Endothelial cell of umbilical vein (primary cell): ENCODE results near the gene CEP85. TPM values are rescaled to one million over a fixed set of nuclear protein-coding genes. Genes with fewer than 3 reads are reported as not detected.
A peak's percentile ranks its signal among the peaks of the same experiment; 100 is the strongest.

Experiments used
- BruUV-seq: library from RNA; stranded (reverse); fragments of 400-500 nt; replicated peaks from 2 replicates; lab custom pipeline; 2021; lab: Mats Ljungman, UMichigan
- CTCF ChIA-PET: fragments of 300-600, 350-600 bp; sonication (Branson Sonifier 250); formaldehyde crosslinking; loops from one replicate; lab custom pipeline; 2021; ENCODE audit warnings: antibody characterized with exemption, inconsistent platforms; lab: Charles Lee
- POLR2A ChIA-PET: fragments of 300-600, 350-600 bp; sonication (Branson Sonifier 250); formaldehyde crosslinking; loops from one replicate; lab custom pipeline; 2021; ENCODE audit warnings: antibody characterized with exemption, inconsistent platforms; lab: Charles Lee
- DNase-seq: peaks from one replicate; pipeline ENCODE4 v3.0.0-alpha.2; 2011; ENCODE audit warnings: low read depth, low spot score
- FAIRE-seq: peaks from 2 replicates; lab custom pipeline; 2011; peaks lifted over from hg19 to GRCh38; lab: Jason Lieb, UNC
- H2AFZ ChIP-seq: 2 replicates; pipeline ENCODE4 v1.6.0; 2012; ENCODE audit warnings: low read depth, low read length, control low read depth, inconsistent platforms
- H3K27ac ChIP-seq: 2 replicates; pipeline ENCODE4 v1.5.1; 2011; ENCODE audit warnings: low read depth, mild to moderate bottlenecking, control low read depth, low read length, moderate library complexity; ENCODE audit not compliant: insufficient read depth
- H3K27me3 ChIP-seq, 2 experiments: 2 replicates each; pipeline versions ENCODE4 v1.6.0 to v1.6.1; 2011; ENCODE audit warnings: low read length in 2 of 2, mixed read lengths in 1 of 2; ENCODE audit not compliant: control insufficient read depth in 2 of 2, insufficient read depth in 2 of 2
- H3K36me3 ChIP-seq, 2 experiments: 2 replicates in 1 of 2; 3 replicates in 1 of 2; pipeline ENCODE4 v1.5.1; 2011; ENCODE audit warnings: low read length in 2 of 2, mild to moderate bottlenecking in 1 of 2, moderate library complexity in 1 of 2; ENCODE audit not compliant: control insufficient read depth in 2 of 2, insufficient read depth in 2 of 2; ENCODE audit errors: extremely low read depth in 1 of 2
- H3K4me1 ChIP-seq: 3 replicates; pipeline ENCODE4 v1.5.1; 2011; ENCODE audit warnings: mild to moderate bottlenecking, low read length; ENCODE audit not compliant: control insufficient read depth, insufficient read depth; ENCODE audit errors: extremely low read depth
- H3K4me2 ChIP-seq: 2 replicates; pipeline ENCODE4 v1.6.1; 2011; ENCODE audit warnings: low read length, control low read depth, mixed read lengths; ENCODE audit not compliant: insufficient read depth
- H3K4me3 ChIP-seq, 3 experiments: fragments of 200-600 bp in 1 of 3; sonication (generic), shearing (Covaris generic) in 1 of 3; replicated peaks in 1 of 3; 2 replicates each; pipeline ENCODE4 v1.5.1; 2011 to 2016; ENCODE audit warnings: control low read depth in 3 of 3, low read length in 3 of 3, mild to moderate bottlenecking in 2 of 3, inconsistent platforms in 1 of 3, low read depth in 1 of 3, moderate library complexity in 1 of 3; ENCODE audit not compliant: insufficient read depth in 1 of 3
- H3K79me2 ChIP-seq: 2 replicates; pipeline ENCODE4 v1.6.0; 2012; ENCODE audit warnings: low read length, inconsistent platforms; ENCODE audit not compliant: control insufficient read depth, insufficient read depth
- H3K9ac ChIP-seq: replicated peaks from 2 replicates; pipeline ENCODE3; 2011; ENCODE audit warnings: low read length, control low read depth; ENCODE audit not compliant: insufficient read depth; ENCODE audit errors: extremely low read depth
- H3K9me1 ChIP-seq: replicated peaks from 3 replicates; pipeline ENCODE4 v1.6.0; 2011; ENCODE audit warnings: mild to moderate bottlenecking, low read length; ENCODE audit not compliant: control insufficient read depth, insufficient read depth; ENCODE audit errors: extremely low read depth
- H3K9me3 ChIP-seq: replicated peaks from 2 replicates; pipeline ENCODE4 v1.5.1; 2012; ENCODE audit warnings: low read length, inconsistent platforms; ENCODE audit not compliant: control insufficient read depth, insufficient read depth
- H4K20me1 ChIP-seq: replicated peaks from 2 replicates; pipeline ENCODE3; 2011; ENCODE audit warnings: mild to moderate bottlenecking, low read length; ENCODE audit not compliant: control insufficient read depth, insufficient read depth; ENCODE audit errors: extremely low read depth
- CTCF ChIP-seq, 2 donors: IDR thresholded peaks; 1 replicate in 1 of 2; 2 replicates in 1 of 2; pipeline ENCODE4 v1.5.1; 2011; ENCODE audit warnings: low read length in 2 of 2, mild to moderate bottlenecking in 2 of 2, moderate library complexity in 2 of 2, control low read depth in 1 of 2, inconsistent platforms in 1 of 2, low read depth in 1 of 2; ENCODE audit not compliant: insufficient read depth in 1 of 2; ENCODE audit errors: extremely low read depth in 1 of 2
- EZH2 ChIP-seq: IDR thresholded peaks from 2 replicates; pipeline ENCODE4 v1.6.1; 2012; ENCODE audit warnings: borderline replicate concordance, low read depth, mild to moderate bottlenecking, moderate library complexity, low read length, inconsistent platforms; ENCODE audit not compliant: severe bottlenecking
- FOS ChIP-seq: IDR thresholded peaks from 2 replicates; pipeline ENCODE4 v1.6.1; 2011; ENCODE audit warnings: mild to moderate bottlenecking, low read length, moderate library complexity, borderline replicate concordance; ENCODE audit not compliant: insufficient read depth
- GATA2 ChIP-seq: IDR thresholded peaks from 2 replicates; pipeline ENCODE4 v1.7.0; 2011; ENCODE audit warnings: low read depth, mild to moderate bottlenecking, moderate library complexity, mixed read lengths, low read length; ENCODE audit not compliant: insufficient read length, insufficient read depth
- JUN ChIP-seq: IDR thresholded peaks from 2 replicates; pipeline ENCODE4 v1.6.1; 2011; ENCODE audit warnings: borderline replicate concordance, low read depth; ENCODE audit not compliant: insufficient read length, insufficient read depth
- MAX ChIP-seq: IDR thresholded peaks from 2 replicates; pipeline ENCODE4 v1.6.1; 2011; ENCODE audit not compliant: insufficient read depth, insufficient read length
- MYC ChIP-seq: IDR thresholded peaks from one replicate; pipeline ENCODE4 v1.6.1; 2011; ENCODE audit warnings: mild to moderate bottlenecking, low read depth, low read length
- POLR2A ChIP-seq: IDR thresholded peaks from 2 replicates; pipeline ENCODE4 v1.6.1; 2012; ENCODE audit warnings: low read depth, mild to moderate bottlenecking, control low read depth, low read length
- POLR2AphosphoS5 ChIP-seq: IDR thresholded peaks from 2 replicates; pipeline ENCODE4 v1.6.1; 2012; ENCODE audit warnings: low read depth, mild to moderate bottlenecking, control low read depth, low read length, moderate library complexity; ENCODE audit not compliant: insufficient read depth
- dilution Hi-C: fragments of 300-500 bp; cut with MboI; formaldehyde crosslinking; loops from one replicate; pipeline ENCODE4 v1.15.0; 2019; ENCODE audit warnings: low sequenced_read_pairs; ENCODE audit not compliant: extremely low pct_ligation_motif_present
- intact Hi-C: fragments of 100-400 bp; cut with micrococcal nuclease; formaldehyde crosslinking; loops from one replicate; pipeline ENCODE4 v1.10.0; 2022
- polyA plus RNA-seq, 4 experiments: library from polyadenylated mRNA; depleted of rRNA in 3 of 4; stranded (reverse) in 3 of 4; unstranded in 1 of 4; fragments of >200 nt; gene quantifications; 2 replicates each; pipeline versions ENCODE4 v1.2.1 to v1.2.3, GENCODE V29; 2011 to 2012; ENCODE audit warnings: missing spikeins in 1 of 4
- total RNA-seq: library from RNA; stranded (reverse); gene quantifications from 2 replicates; pipeline ENCODE4 v1.2.3, GENCODE V29; 2021

CEP85 gene
- total and polyA plus RNA-seq, 2 donors (not counting 3 experiments of a cell fraction or from before 2014, with no cell fraction given) = 15.2 to 17.8 TPM

- H2AFZ ChIP-seq = no peak overlapping the region
- dilution Hi-C loops = no loop called here
- CTCF ChIA-PET = interaction anchor here (2.0 kb wide), 1 partner anchor 9 kb away, joined by 8 read pairs; no protein-coding TSS in a partner anchor
Measured at GRCh38 chr1:26297791-26298124, 63.8 kb downstream of the CEP85 start.

More at GRCh38 chr1:26297791-26298124, 63.8 kb downstream of the CEP85 start:
- no peak for DNase-seq
- no peak overlapping the region for H3K4me3 ChIP-seq
- no peaks in the 10 kb centered on the region for H3K27me3 ChIP-seq
- peaks cover 4% of the 10 kb centered on the region for H3K4me1 ChIP-seq
- BruUV-seq = no TSS peak
- no peaks in the 10 kb centered on the region for H3K79me2 ChIP-seq
- POLR2A ChIA-PET = no interaction called here
- TF ChIP-seq POLR2A = no peak
- TF ChIP-seq GATA2 = no peak
- no peak for TF ChIP-seq MYC
- TF ChIP-seq EZH2 = no peak
- no peak for TF ChIP-seq FOS
- no peak for TF ChIP-seq CTCF (IDR thresholded peaks at IDR 0.05; ENCODE audit: extremely low read depth in 1 of 2, insufficient read depth in 1 of 2, low read depth in 1 of 2, low read length in 2 of 2)
- TF ChIP-seq MAX = no peak
- no peak for TF ChIP-seq JUN
- TF ChIP-seq POLR2AphosphoS5 = no peak
- H3K36me3 ChIP-seq = no peaks in the 10 kb centered on the region
- H3K9me1 ChIP-seq = no peaks in the 10 kb centered on the region
- FAIRE-seq = no peak
- peak overlapping the region; percentile 49 for H3K27ac ChIP-seq
- H3K9ac ChIP-seq = no peak overlapping the region
- no peaks in the 10 kb centered on the region for H4K20me1 ChIP-seq
- H3K9me3 ChIP-seq = no peaks in the 10 kb centered on the region
- H3K4me2 ChIP-seq = no peak overlapping the region
- intact Hi-C loops = no loop called here
